HepG2 (cell line): ENCODE measurements around the gene NATD1. TPM values are rescaled to one million over a fixed set of nuclear protein-coding genes. Genes with fewer than 3 reads are reported as not detected.
A peak's percentile ranks its signal among the peaks of the same experiment; 100 is the strongest.

Experiments used
- AFF4 ChIP-seq: sonication (generic); formaldehyde crosslinking; IDR thresholded peaks from 2 replicates; pipeline ENCODE4 v1.4.0; 2020; ENCODE audit warnings: missing genetic modification reagents
- ARHGAP35 ChIP-seq: sonication (generic); formaldehyde crosslinking; IDR thresholded peaks from 2 replicates; pipeline ENCODE4 v1.9.0; 2022; ENCODE audit warnings: mild to moderate bottlenecking, inconsistent platforms, moderate library complexity, missing genetic modification reagents, borderline replicate concordance
- ARID2 ChIP-seq: sonication (generic); formaldehyde crosslinking; IDR thresholded peaks from 2 replicates; pipeline ENCODE4 v1.8.1; 2022; ENCODE audit warnings: mild to moderate bottlenecking, missing genetic modification reagents, borderline replicate concordance
- ATM ChIP-seq: fragments of 450-650 bp; IDR thresholded peaks from 2 replicates; pipeline ENCODE4 v1.7.1; 2017; ENCODE audit warnings: mild to moderate bottlenecking, borderline replicate concordance
- CEBPB ChIP-seq: IDR thresholded peaks from 2 replicates; pipeline ENCODE4 v1.6.1; 2011; ENCODE audit warnings: low read depth, low read length, improper control_type of control experiment, borderline replicate concordance
- CENPX ChIP-seq: sonication (generic); formaldehyde crosslinking; IDR thresholded peaks from 2 replicates; pipeline ENCODE4 v1.9.0; 2021; ENCODE audit warnings: mild to moderate bottlenecking, missing genetic modification reagents, moderate library complexity
- CREM ChIP-seq, 2 experiments: sonication (generic) in 1 of 2; formaldehyde crosslinking in 1 of 2; IDR thresholded peaks; 2 replicates each; pipeline versions ENCODE4 v1.4.0 to v1.6.1; 2016 to 2020; ENCODE audit warnings: antibody characterized with exemption in 1 of 2, mild to moderate bottlenecking in 1 of 2, missing genetic modification reagents in 1 of 2
- DNMT1 ChIP-seq: sonication (generic); formaldehyde crosslinking; IDR thresholded peaks from 2 replicates; pipeline ENCODE4 v1.5.1; 2020; ENCODE audit warnings: mild to moderate bottlenecking, missing genetic modification reagents
- FOXK2 ChIP-seq: fragments of 450-650 bp; IDR thresholded peaks from 2 replicates; pipeline ENCODE4 v1.6.1; 2016
- HDAC1 ChIP-seq: sonication (generic); formaldehyde crosslinking; IDR thresholded peaks from 2 replicates; pipeline ENCODE4 v1.5.1; 2020; ENCODE audit warnings: mild to moderate bottlenecking, missing genetic modification reagents
- MYC ChIP-seq: sonication (generic); formaldehyde crosslinking; IDR thresholded peaks from 2 replicates; pipeline ENCODE4 v1.9.0; 2021; ENCODE audit warnings: missing genetic modification reagents, borderline replicate concordance
- NCOA2 ChIP-seq: sonication (generic); formaldehyde crosslinking; IDR thresholded peaks from 2 replicates; pipeline ENCODE4 v1.8.0; 2022; ENCODE audit warnings: inconsistent platforms
- SNAI1 ChIP-seq: sonication (generic); formaldehyde crosslinking; IDR thresholded peaks from 2 replicates; pipeline ENCODE4 v1.5.0; 2020; ENCODE audit warnings: mild to moderate bottlenecking, missing genetic modification reagents, borderline replicate concordance
- THAP8 ChIP-seq: sonication (generic); formaldehyde crosslinking; IDR thresholded peaks from 2 replicates; pipeline ENCODE4 v1.5.1; 2020; ENCODE audit warnings: missing genetic modification reagents, mild to moderate bottlenecking, borderline replicate concordance
- ZBTB20 ChIP-seq: sonication (generic); formaldehyde crosslinking; IDR thresholded peaks from 2 replicates; pipeline ENCODE4 v1.8.1; 2023; ENCODE audit warnings: missing genetic modification reagents, low read depth, mild to moderate bottlenecking, borderline replicate concordance
- ZBTB38 ChIP-seq: sonication (generic); formaldehyde crosslinking; IDR thresholded peaks from 2 replicates; pipeline ENCODE4 v1.5.1; 2020; ENCODE audit warnings: mild to moderate bottlenecking, missing genetic modification reagents
- ZNF230 ChIP-seq: sonication (generic); formaldehyde crosslinking; IDR thresholded peaks from 2 replicates; pipeline ENCODE4 v1.4.0; 2020; ENCODE audit warnings: mild to moderate bottlenecking, missing genetic modification reagents
- ZNF317 ChIP-seq: sonication (generic); formaldehyde crosslinking; IDR thresholded peaks from 2 replicates; pipeline ENCODE4 v1.5.0; 2020; ENCODE audit warnings: mild to moderate bottlenecking, missing genetic modification reagents
- ZNF563 ChIP-seq: sonication (generic); formaldehyde crosslinking; IDR thresholded peaks from 2 replicates; pipeline ENCODE4 v1.8.0; 2022; ENCODE audit warnings: mild to moderate bottlenecking, moderate library complexity, missing genetic modification reagents
- ZNF691 ChIP-seq: sonication (generic); formaldehyde crosslinking; IDR thresholded peaks from 2 replicates; pipeline ENCODE4 v1.4.0; 2020; ENCODE audit warnings: missing genetic modification reagents, low read depth, mild to moderate bottlenecking, borderline replicate concordance
- ZNF891 ChIP-seq: sonication (generic); formaldehyde crosslinking; IDR thresholded peaks from 2 replicates; pipeline ENCODE4 v1.5.0; 2020; ENCODE audit warnings: mild to moderate bottlenecking, missing genetic modification reagents
- ZSCAN25 ChIP-seq: sonication (generic); formaldehyde crosslinking; IDR thresholded peaks from 2 replicates; pipeline ENCODE4 v1.8.0; 2022; ENCODE audit warnings: mild to moderate bottlenecking, missing genetic modification reagents
- polyA plus RNA-seq, 8 experiments: library from polyadenylated mRNA; depleted of rRNA in 3 of 8; stranded (reverse) in 7 of 8; unstranded in 1 of 8; fragments of >200 nt; fragmentation: Illumina TruSeq in 4 of 8; extraction: Trizol in 4 of 8; gene quantifications; 2 replicates each; pipeline versions ENCODE4 v1.2.1 to v1.2.3, GENCODE V29; 2011 to 2016; ENCODE audit warnings: low read depth in 4 of 8, missing spikeins in 1 of 8, mixed read lengths in 1 of 8; ENCODE audit not compliant: insufficient read depth in 1 of 8
- total RNA-seq, 5 experiments: library from RNA; depleted of rRNA; stranded (reverse); fragments of >200 nt; fragmentation: Illumina TruSeq; extraction: Trizol; gene quantifications; 2 replicates each; pipeline ENCODE4 v1.2.3, GENCODE V29; 2016; ENCODE audit warnings: low read depth in 1 of 5
- TF ChIP-seq, protein P1 (sequence below): sonication (generic); formaldehyde crosslinking; IDR thresholded peaks from 2 replicates; pipeline ENCODE4 v1.8.1; 2023; ENCODE audit warnings: mild to moderate bottlenecking, moderate library complexity, missing genetic modification reagents

The NATD1 gene
- total and polyA plus RNA-seq, 2 of the 13 experiments (the other 11 are each of a cell fraction or from before 2014, with no cell fraction given) = 0.31 to 2.3 TPM

DNA sequence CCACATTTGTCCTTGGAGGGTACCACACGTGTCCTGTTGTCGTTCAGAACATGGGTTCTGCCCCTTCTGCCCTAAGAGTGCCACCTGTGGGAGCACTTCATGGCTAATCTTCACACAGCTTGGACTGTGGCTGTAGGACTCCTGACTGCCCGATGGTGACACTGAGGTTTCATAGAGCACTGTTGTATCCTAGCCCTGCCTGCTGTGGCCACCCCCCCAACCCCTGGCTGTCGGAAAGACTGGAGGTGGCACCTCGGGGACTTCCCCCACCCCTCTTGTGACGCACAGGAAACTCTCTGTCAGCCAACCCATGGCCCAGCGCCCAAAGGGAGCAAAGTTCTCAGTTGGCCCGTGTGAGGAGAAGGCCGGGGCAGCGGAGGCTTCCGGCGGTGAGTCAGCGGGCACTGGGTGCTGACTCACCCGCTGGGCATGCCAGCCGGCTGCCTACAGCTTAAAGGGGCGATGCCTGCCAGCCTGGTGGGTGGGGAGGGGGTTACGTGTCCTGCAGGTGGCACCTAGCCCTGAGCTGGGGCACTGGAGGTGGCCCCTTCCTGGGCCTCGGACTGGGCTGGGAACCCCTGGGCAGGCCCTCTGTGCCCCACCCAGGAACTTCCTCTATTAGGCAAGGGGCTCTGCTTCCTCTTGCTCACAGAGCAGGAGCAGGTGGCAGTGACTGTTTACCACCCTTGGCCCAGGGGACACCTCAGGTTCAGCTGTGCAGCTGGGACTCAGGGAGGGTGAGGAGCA is 34.7 kb upstream of the NATD1 start (continued):
- TF ChIP-seq ZBTB20 (peak; percentile 55; the same call in 1 of the 2 replicates), ARID2 (0 out of 2 replicates have a peak, but pooled peaks have one; percentile 40), CENPX (CRISPR knock-in tag) (no peak), DNMT1 (no peak), ZBTB38 (CRISPR knock-in tag) (no peak), CEBPB (no peak), ATM (no peak), ZNF691 (CRISPR knock-in tag) (peak; percentile 23; the same call in 1 of the 2 replicates), NCOA2 (CRISPR knock-in tag) (peak; percentile 40; the same call in 1 of the 2 replicates), AFF4 (CRISPR knock-in tag) (no peak), SNAI1 (0 out of 2 replicates have a peak, but pooled peaks have one; percentile 69), ARHGAP35 (CRISPR knock-in tag) (no peak; the same call in 1 of the 2 replicates), HDAC1 (CRISPR knock-in tag) (peak; percentile 92), CREM (IDR thresholded peaks at IDR 0.05) (peak; percentile 90), CREM (CRISPR knock-in tag; IDR thresholded peaks at IDR 0.05) (no peak), ZSCAN25 (CRISPR knock-in tag) (no peak), ZNF317 (CRISPR knock-in tag) (peak; percentile 22; the same call in 1 of the 2 replicates), THAP8 (CRISPR knock-in tag) (no peak), ZNF563 (CRISPR knock-in tag) (peak; percentile 46; the same call in 1 of the 2 replicates), MYC (CRISPR knock-in tag) (no peak; the same call in none of the 2 replicates), FOXK2 (0 out of 2 replicates have a peak, but pooled peaks have one; percentile 9), ZNF891 (peak; percentile 51), ZNF230 (no peak)
- TF ChIP-seq, protein P1, sequence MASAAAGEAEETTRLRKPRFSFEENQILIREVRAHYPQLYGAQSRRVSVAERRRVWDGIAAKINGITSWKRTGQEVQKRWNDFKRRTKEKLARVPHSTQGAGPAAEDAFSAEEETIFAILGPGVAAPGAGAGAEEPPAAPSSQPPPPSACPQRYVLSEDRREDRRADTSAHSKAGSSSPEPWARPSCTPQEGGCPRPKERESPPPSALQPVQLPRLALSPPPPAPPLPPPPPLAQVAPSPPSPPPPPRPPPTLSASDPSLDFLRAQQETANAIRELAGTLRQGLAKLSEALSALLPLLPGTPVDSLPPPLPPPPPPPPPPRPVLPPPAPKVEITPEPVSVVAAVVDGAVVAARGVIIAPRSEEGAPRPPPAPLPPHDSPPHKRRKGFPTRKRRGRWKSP (CRISPR knock-in tag) = 0 out of 2 replicates have a peak, but pooled peaks have one; percentile 37
